ENCODE measurements around the gene CCDC87.
"Not testable (repeated sequence)": the region's sequence is repeated elsewhere in the genome, so short reads cannot be mapped to it uniquely, and the experiment has no call there.

Gene CCDC87

DNA sequence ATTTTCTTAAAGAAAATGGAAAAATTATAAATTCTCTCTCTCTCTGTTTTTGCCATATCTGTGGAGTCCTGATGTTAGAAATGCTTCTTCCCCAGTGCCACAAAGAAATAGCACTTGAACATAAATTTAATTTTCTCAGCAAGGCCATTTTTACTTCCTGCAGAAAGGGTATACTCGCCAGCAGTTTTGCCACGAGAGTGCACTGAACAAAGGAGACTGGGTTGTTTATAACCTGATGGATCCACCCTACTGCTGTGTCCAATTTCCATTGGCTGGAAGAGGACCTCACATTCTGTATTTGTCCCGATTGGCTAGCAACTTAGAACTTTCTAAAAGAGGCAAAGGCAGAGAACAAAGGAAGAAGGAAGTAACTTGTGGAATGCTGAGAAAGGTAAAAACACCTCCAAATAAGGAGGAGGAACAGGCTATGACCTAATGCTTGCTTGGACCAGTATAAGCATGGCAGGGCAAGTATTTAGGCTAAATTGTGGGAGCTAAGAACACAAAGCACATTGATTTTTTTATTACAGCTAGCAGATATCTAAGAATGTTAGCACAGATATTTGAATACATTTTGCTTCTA, 10.2 kb downstream of the CCDC87 start:
- not testable (repeated sequence) for DNase-seq (ENCODE audit: low read depth, low spot score)

DNA sequence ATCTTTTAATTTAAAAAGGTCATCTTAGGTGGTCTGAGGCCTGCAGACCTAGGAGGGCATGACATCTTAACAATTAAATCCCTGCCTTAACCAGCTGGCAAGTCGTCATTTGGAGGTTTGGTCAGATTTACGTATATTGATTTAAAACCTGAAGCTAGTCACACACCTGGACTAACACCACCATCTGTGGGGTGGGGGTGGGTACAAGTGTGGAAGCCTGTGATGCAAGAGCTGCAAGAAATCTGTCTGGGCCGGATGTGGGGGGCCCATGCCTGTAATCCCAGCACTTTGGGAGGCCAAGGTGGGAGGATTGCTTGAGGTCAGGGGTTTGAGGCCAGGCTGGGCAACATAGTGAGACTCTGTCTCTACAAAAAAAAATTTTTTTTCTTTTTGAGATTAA, 11.6 kb downstream of the CCDC87 start:
- no peak for DNase-seq (ENCODE audit: low read depth, low spot score)

DNA sequence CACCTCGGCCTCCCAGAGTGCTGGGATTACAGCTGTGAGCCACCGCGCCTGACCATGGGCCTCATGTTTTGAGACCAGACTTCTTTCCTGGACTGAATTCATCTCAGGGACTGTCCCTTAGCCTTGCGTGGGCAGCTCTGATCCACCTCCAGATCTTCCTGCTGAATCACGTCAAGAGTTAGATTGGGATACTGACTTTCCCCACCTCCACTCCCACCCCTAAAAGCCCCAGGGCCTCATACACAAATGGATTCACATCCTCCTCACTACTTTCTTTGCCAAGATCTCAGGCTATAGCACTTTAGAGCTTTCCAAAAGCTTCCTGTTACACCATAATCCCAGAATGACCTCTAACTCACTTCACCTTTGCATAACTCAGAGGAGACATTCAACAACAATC, 12.1 kb downstream of the CCDC87 start:
- DNase-seq (ENCODE audit: low read depth, low spot score): no peak

DNA sequence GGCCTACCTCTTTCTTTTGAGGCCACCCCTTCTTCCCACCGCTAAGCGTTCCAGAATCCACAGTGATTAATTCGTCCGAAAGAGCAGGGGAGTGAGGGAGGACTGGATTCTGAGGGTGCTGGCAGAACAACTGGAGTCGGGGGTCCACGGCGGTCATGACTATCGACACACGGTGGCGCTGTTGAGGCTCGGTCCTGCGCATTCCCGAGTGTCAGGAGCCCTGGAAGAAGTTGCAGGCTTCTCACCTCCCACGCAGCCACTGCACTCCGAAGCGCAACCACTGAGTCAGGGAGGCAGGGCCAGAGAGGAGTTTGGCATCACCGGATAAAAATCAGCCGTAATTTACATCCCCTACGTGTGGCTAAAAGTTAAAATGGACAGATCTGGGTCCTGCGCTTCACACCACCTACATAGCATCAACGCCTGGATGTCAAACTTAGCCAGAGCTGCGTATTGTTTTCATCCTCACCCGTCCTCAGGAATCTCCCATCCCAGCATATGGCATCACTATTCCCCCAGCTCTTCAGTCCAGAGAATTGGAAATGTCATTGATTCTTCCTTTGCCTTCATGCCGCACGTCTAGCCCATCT, 13.8 kb downstream of the CCDC87 start:
- peak; percentile 67 for DNase-seq (ENCODE audit: low read depth, low spot score)

DNA sequence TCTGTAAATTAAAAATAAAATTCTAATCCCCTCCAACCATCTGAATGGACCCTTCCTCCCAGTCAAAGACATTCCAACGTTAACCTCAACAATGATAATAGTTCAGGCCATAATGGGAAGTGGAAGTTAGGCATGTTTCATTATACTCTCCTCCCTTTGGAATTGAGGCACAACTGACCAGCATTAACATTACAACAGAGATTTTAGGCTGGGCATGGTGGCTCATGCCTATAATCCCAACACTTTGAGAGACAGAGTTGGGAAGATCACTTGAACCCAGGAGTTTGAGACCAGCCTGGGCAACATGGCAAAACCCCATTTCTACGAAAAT, 22.0 kb downstream of the CCDC87 start:
- DNase-seq (ENCODE audit: low read depth, low spot score): no peak

DNA sequence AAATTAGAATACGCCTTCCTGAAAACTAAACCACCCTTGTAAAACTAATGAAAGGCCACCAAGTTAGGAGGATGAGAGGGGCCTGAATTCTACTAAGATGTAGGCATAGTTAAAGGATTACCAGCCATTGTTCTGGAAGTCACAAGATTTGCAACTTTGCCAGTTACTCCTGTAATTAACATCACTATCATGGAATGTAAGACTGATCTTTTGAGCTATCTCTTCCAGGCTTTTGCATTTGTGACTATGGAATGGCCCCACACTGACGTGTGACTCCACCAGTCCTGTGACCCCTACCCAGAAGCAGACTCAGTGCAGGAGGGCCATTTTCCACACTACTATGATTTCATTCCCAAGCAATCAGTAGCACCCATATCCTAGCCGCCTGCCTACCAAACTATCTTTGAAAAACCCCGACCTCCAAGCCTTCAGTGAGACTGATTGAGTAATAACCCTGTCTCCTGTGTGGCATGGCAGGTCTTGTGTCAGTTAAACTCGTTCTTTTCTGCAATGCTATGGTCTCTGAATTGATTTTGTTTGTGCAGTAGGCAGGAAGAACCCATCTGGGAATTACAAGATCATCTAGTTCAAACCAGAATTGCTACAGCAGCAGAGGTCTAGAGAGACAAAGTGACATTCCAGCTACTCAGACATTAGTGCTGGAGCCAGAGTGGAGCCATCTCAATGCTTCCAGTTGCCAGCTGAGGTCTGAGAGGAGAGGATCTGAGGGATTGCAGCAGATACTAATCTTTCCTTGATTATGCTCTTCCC, 22.6 kb downstream of the CCDC87 start:
- DNase-seq (ENCODE audit: low read depth, low spot score): no peak

DNA sequence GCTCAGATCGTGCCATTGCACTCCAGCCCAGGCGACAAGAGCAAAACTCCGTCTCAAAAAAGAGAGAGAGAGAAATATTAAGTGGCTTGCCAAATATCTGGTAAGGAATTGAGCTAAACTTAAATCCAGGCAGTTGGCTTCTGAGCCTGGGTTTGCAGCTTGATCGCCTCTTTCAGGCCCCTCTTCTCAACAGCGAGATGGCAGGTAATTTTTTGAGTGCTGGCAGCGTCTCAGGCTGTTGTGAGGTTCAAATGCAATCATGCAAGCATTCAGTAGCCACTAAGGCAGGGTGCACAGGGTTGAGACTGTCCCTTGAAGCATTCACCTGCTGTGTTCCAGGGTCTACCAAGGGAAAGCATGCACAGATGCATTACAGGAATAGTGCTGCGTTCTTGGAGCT, 23.8 kb downstream of the CCDC87 start:
- no peak for DNase-seq (ENCODE audit: low read depth, low spot score)

DNA sequence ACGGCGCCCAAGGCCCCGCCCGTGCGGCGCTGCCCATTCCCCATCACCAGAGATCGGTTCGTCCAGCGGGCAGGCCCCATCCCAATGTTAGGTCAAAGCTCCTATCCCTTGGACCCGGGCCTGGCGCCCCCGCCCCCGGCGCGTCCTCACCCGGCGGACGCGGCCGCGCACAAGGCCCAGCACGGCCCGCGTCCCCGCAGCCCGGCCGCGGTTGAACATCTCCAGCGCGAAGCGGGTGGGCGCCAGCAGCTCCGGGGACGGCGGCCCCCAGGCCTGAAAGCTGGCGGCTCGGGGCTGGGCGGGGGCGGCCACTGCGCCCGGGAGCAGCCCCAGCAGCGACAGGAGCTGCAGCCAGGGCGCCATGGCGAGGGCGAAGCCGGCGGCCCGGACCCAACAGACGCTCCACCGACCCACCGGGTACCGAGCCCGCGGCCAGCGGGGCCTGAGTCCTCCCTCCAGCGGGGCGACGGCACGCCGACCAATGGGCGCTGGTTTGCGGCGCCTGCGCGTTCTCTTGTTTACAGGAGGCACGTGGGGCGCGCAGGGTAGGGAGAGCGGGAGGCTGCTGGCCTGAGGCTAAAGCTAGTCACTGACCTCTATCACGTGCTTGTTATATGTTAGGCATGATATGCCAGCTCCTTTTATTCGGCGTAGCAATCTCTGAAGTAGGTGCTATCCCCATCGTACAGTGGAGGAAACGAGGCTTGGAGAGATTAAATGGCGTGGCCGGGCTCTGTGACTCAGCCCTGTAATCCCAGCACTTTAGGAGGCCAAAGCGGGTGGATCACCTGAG, 24.5 kb downstream of the CCDC87 start, which contains the start of gene CTSF:
CTSF (minus strand) TSS at position 483 of the 793 bp plus-strand sequence; CDS start at position 363, 120 bp downstream.
- DNase-seq (ENCODE audit: low read depth, low spot score): peak; percentile 32

DNA sequence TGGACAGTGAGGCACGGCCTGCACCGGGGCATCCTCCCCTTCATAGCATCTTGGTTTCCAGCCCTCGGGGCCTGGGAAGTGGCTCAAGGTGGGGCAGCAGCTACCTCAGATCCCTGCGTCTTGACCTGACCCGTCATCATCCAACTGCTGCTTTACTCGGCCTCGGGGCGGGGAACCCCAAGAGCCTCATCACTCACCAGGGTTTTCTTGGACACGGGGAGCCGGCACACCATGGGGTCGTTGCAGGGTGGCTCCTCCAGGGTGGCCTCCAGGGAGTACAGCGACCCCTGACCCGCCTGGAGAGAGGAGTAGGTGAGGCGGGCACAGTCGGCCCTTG, 25.1 kb downstream of the CCDC87 start:
- DNase-seq (ENCODE audit: low read depth, low spot score): no peak

DNA sequence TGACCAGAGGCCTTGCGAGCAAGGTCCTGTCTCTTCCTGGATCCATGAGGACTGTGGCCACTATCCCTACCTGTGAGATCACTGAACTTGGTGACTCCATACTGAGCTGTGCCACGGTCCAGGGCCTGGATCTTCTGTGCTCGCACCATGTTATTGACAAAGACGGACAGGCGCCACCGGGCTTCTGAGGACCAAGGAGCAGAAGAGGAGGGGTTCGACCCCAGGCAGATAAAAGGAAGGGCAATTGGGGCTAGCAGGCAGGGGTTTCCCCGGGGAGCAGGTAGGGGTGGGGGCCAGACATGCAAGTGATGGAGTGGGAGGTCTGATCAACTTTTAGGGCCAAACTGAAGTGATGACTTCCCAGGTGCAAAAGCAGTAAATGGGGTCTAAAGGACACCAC, 26.6 kb downstream of the CCDC87 start:
- no peak for DNase-seq (ENCODE audit: low read depth, low spot score)

DNA sequence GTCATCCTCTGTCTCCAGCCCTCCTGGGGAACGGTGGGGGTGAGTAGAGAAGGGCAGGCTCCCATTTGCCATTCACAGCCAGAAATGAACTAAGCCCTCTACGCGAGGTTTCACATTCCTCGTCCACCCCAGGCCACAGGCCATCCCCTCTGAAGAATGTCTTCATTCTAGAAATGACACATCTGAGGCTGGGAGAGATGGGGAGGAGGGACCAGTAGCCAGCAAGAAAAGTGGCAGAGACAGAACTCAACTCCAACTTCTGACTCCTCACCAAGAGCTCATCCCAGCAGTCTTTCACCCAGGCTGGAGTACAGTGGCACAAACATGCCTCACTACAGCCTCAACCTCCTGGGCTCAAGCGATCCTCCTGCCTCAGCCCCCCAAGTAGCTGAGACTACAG, 27.9 kb downstream of the CCDC87 start:
- no peak for DNase-seq (ENCODE audit: low read depth, low spot score)

DNA sequence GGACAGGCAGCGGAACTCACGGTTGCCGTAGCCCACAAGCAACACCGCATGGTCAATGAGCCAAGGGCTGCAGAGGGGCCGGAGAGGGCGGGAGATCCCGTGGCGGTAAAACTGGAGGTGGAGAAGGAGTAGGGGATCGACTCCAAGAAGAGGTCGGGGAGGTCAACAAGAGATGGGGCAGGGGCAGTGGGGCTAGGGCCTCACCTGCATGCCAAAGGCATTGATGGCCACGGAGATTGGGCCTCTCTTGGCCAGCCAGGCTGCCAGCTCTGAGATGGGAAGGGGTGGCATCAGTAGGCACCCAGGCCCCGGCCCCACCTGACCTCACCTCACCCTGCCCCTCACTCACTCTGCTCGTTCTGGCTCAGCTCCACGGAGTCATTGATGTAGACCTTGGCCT, 28.3 kb downstream of the CCDC87 start:
- no peak for DNase-seq (ENCODE audit: low read depth, low spot score)

DNA sequence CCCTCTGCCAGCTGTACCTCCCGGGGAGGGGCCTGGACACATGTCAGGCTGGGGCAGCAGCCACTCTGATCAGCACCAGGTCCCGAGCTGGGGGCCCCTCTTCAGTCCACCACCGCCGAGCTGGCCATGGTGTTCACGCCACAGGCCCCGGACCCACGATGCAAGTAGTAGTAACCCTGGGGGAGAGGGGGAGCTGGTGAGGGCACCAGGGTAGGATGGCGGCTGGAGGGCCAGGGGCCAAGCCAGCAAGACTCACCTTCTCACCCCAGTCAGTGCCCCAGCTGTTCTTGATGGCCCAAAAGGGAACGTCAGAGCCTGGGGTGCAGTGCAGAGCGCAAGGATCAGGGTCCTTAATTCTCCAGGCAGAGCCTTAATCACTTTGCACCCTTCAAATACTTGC, 29.0 kb downstream of the CCDC87 start:
- no peak for DNase-seq (ENCODE audit: low read depth, low spot score)

DNA sequence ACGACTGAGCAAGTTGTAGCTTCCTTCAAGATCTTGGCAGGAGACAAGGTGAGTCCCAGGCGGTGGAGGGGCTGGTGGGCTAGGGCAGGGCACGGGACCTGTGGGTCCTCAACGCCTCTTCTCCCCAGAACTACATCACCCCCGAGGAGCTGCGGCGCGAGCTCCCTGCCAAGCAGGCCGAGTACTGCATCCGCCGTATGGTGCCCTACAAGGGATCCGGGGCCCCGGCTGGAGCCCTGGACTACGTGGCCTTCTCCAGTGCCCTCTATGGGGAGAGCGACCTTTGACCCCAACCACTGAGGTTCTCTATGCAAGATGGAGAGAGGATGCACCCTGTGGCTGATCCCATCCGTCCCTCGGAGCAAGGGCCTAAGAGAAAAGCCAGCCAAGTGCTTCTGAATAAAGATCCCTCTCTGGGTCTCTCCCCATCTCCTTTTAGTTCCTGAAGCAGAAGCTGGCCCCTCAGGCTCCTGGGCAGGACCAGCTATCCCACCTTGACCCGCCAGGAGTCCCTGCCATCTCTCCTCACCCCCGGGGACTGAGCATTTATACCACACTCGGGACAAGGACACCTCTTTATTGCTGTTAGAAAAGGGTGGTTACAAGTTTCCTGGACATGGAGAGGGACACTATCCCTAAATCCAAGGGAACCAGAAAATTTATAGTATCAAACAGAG, 29.8 kb downstream of the CCDC87 start:
- DNase-seq (ENCODE audit: low read depth, low spot score): no peak

DNA sequence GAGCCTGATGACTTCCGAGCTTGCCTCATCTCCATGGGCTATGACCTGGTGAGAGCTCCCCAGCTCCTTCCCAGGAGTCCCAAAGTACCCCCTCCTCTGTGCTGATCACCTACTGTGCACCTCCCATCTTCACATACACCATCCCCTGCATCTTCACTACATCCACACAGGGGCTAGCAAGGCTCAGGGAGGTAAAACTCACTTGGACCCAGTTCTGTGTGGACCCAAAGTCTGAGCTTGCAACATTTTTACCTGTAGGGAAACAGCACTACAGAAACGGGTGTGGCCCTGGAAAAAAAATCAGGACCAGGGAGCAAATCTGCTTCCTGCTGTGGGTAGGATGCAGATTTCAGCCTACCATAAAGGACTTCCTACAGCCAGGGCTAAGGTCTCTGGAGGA, 30.6 kb downstream of the CCDC87 start:
- no peak for DNase-seq (ENCODE audit: low read depth, low spot score)

DNA sequence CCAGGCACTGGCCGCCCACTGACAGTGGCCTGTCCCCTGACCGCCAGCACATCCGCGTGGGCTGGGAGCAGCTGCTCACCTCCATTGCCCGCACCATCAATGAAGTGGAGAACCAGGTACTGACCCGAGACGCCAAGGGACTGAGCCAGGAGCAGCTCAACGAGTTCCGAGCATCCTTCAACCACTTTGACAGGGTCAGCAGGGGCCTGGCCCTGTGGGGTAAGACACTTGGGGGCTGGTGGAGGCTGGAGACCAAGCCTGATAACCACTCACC, 31.0 kb downstream of the CCDC87 start:
- DNase-seq (ENCODE audit: low read depth, low spot score): no peak

DNA sequence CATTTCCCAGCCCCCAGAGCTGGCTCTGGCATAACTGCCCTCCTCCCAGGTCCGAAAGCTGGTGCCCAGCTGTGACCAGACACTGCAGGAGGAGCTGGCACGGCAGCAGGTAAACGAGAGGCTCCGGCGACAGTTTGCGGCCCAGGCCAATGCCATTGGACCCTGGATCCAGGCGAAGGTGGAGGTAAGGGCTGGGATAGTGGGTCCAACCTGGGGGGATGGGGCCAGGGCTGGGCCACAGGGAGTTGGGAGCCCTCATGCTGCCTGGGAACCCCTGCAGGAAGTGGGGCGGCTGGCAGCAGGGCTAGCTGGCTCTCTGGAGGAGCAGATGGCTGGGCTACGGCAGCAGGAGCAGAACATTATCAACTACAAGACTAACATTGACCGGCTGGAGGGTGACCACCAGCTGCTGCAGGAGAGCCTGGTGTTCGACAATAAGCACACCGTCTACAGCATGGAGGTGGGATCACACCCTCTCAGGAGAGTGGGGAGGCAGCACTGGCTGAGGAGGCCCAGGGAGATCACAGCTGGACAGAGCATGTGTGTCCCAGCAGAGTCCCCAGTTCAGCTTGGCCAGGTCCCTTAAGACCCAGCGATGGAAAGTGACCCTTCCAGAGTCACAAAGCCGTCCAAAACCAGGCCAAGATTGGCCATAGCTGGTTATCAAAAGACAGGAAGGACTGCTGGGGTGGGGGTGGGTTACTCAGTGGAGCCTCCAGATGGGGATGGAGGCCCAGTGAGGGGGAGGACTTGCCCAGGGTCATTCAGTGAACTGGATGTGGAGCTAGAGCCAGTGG, 31.5 kb downstream of the CCDC87 start:
- no peak for DNase-seq (ENCODE audit: low read depth, low spot score)

DNA sequence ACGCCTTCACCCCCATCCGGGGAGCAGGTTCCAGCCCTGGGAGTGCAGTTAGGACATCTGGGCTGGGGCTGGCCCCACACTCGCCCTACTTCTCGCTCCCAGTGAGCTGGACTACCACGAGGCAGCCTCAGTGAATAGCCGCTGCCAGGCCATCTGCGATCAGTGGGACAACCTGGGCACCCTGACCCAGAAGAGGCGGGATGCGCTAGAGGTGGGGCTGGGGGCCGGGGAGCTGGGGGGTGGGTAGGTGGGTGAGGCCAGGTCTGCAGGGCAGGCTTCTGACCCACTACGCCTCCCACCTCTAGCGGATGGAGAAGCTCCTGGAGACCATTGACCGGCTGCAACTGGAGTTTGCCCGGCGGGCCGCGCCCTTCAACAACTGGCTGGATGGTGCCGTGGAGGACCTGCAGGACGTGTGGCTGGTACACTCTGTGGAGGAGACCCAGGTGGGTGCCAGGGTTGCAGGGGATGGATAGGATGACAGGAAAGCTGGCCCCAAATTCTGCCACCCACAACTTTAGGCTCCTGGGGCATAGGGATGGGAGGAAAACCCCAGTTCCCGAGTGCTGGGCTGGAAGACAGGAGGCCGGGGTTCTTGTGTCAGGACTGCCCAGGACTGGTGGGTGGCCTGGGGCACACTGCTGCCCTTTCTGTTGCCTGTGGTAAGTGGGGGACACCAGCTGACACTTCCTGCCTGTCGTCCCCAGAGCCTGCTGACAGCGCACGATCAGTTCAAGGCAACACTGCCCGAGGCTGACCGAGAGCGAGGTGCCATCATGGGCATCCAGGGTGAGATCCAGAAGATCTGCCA, 32.8 kb downstream of the CCDC87 start:
- DNase-seq (ENCODE audit: low read depth, low spot score): no peak

DNA sequence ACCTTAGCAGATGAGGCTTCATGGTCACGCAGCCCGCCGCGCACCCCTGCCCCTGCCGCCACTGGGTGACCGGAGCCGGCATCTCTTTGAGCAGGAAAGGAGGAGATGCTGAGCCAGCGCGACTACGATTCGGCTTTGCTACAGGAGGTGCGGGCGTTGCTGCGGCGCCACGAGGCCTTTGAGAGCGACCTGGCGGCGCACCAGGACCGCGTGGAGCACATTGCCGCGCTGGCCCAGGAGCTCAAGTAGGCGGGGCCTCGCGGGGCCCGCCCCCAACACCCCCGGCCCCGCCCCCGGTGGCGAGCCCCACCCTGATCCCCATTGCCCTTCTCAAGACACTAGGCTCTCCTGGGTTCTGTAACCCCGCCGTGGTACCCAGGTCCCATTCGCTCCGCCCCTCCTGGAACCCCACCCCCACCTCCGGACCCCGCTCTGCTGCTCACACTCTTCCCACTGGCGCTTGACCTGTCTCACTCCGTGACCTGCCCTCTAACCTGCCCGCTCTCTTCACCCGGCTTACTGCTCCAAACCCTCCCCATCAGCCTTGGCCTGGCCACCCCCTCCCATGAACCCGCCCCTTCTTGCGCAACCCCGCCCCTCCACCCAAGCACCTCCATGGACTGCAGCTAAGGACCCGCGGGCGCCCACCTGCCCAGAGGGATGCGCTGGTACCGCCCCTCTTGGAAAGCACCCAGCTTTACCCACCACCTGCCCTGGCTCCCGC, 33.6 kb downstream of the CCDC87 start:
- DNase-seq (ENCODE audit: low read depth, low spot score): no peak
